HG03354 (cell line): ENCODE measurements around the gene ITSN2.
"Not testable (repeated sequence)": the region's sequence is repeated elsewhere in the genome, so short reads cannot be mapped to it uniquely, and the experiment has no call there.

ENCODE experiments used
- ATAC-seq: cut with Tn5 transposase; IDR thresholded peaks from one replicate; pipeline ENCODE4 v1.9.1; 2021; ENCODE audit warnings: mild to moderate bottlenecking; ENCODE audit not compliant: unreplicated experiment, poor library complexity, severe bottlenecking

The ITSN2 gene

DNA sequence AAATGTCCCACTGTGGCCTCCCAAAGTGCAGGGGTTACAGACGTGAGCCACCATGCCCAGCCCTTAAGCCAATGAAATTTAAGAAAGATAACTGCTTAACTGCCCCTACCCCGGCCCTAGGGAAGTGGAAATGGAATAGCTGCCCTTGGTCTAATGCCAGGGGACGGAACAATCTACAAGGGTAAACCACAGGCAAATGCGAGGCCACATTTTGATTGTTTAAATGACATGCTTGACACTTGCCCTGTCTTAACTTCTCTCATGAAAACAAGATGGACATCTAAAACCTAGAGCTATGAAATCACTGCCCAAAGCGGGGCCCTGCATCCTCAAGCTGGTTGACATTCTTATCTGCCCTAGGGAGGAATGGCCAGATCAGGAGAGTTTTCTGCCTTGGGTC lies 5.5 kb upstream of the ITSN2 start:
- ATAC-seq = no peak

DNA sequence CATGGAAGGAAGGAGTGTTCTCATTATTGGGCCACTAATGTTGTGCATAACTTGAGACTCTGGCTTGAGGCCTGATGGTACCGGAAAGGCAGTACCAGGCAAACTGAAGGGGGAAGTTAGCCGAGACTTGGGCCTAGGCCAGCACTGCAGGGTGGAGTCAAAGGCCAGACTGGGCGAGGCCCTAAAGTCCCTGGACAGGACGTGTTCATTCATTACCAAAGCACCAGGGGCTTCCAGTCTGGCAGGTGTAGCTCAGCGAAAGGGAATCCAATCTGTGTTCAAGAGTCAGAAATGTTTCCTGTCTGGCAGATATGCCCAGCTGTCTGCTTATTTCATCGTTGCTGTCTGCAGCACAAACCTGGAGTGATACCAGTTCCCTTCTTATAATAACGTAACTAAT lies 4.7 kb upstream of the ITSN2 start:
- no peak for ATAC-seq

DNA sequence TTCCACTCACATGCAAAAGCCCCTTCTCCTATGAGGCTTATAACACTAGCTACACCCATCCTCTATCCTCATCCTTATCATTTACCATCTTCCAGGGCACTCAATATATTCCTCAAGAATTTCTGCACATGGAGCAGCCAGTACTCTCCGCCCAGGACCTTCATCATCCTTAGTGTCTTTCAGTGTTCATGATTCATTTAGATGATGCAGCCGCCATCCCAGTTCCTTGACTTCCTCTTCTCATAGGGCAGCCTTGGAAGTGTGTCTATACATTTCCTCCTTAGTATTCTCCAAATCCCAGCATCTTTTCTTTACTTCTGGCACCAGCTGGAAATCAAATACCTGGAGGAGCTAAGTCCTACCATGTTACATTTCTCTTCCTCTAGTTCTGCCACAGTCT lies 3.0 kb upstream of the ITSN2 start:
- no peak for ATAC-seq

DNA sequence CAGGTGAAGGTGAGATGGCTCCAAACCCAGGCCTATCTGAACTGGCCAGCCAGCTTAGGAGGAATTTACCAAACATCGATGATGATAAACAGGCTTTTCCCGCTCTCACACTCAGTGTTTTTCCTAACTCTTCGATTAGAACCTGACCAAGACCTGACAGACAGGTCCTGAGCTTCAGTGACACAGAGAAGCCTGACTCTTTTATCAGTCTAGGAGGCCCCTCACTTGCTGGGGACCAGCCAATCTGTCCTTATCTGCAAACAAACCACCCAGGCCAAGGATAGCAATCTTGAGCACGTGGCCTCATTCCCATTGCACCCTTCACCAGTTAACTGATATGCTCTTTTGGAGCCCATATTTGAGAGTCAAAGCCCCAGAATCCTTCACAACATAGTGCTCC lies 1.9 kb upstream of the ITSN2 start:
- ATAC-seq = no peak

DNA sequence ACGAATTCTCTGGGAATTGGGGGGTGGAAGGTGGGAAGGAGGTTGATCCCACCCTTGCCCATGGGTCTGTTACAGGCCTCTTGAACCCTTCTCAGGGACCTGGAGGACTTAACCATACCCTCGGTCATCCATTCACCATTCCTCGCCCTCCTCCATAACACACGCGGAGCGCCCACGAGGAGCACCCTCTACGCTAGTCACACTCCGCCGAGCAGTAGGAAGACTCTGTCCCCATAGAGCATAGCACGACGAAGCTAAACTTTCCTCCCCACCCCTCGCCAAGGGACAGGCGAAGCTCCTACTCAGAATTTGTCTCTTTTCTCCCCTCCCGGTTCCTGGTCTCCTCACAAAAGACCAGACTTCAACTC lies 611 bp upstream of the ITSN2 start:
- ATAC-seq = no peak

DNA sequence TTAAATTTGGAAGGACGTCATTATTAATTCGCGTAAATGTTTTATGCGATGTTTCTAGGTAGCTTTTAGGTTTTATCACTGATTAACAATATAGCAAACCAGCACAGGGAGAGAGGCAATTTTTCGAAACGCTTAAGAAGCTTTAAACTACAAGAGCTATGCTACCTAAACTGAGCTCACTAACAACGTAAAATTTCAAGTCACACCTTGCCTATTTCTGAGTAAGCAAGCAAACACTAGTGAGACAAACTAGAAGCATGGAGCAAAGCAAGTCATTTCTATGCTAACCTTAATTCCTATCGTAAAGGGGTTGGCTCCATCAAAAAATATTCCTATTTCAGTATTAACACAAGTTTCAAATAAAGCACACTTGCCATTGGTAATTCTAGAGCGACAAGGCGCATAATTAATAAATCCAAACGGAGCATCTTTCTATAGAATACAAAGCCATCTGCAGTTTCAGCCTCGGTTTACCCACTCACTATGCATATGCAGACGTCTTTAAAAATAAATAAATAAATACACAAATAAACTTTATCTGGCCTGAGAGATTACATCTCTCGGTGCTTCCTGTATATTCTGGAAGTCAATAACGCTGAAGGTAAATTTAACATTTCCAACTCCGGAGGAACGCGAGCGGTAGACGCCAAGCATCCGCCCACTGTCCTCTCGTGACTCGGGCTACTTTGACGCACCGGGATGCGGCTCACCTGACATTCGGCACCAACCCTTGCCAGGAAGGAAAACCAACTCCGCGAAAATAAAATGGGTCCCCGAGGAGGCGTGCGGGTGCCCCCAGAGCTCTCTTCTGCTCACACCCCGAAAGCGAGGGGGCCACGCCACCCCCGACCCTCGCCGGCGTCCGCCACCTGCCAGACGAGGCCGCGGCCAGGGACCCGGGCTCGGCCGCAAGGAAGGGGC lies 947 bp downstream of the ITSN2 start:
- ATAC-seq = peak; percentile 11

DNA sequence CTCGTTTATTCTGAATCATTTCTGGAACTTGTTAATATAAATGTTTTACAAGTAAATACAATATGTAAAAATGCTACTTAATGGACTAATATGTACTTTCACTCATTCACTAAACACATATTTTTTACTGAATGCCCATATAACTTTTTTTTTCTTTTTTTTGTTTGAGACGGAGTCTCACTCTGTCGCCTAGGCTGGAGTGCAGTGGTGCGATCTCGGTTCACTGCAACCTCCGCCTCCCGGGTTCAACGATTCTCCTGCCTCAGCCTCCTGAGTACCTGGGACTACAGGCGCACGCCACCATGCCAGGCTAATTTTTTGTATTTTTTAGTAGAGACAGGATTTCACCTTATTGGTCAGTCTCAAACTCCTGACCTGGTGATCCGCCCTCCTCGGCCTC lies 2.6 kb downstream of the ITSN2 start:
- not testable (repeated sequence) for ATAC-seq

DNA sequence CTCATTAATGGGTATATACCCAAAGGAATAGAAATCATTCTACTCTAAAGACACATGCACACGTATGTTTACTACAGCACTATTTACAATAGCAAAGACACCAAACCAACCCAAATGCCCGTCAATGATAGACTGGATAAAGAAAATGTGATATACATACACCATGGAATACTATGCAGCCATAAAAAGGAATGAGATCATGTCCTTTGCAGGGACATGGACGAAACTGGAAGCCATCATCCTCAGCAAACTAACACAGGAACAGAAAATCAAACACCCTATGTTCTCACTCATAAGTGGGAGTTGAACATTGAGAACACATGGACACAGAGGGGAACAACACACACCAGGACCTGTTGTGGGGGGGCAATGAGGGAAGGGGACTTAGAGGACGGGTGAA lies 3.2 kb downstream of the ITSN2 start:
- not testable (repeated sequence) for ATAC-seq

DNA sequence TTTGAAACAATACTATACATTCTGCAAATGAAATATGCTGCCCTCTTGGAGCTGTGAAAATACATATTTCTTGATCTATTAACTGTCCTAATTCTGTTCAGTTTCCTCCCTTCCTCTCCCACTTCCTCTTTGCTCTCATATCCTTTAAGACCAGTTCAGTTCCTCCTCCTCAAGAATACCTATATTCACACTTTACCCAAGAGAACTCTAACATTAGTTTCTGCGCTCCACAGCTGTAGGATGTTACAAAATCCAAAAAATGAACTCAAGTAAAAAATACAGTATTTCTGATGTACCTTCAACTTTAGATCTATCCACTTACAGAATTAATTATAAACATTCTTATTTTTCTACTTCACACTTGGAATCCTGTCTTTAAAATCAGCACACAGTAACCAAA lies 5.4 kb downstream of the ITSN2 start:
- no peak for ATAC-seq

DNA sequence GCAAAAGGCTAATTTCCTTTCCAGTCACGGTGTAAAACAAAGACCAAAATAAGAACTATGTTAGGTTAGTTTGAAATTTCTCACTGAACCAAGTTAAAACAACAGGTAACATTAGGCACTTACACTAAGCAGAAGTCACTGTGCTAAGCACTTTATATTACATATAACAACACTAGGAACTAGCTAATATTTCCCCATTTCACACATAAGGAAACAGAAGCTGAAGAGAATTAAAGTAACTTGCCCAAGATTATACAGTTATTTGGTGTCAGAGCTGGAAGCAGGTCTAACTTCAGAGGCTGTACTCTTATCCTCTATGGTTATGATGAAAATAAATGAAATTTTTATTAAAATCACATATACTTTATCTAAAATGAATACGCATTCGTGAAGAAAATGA lies 5.9 kb downstream of the ITSN2 start:
- ATAC-seq = no peak

DNA sequence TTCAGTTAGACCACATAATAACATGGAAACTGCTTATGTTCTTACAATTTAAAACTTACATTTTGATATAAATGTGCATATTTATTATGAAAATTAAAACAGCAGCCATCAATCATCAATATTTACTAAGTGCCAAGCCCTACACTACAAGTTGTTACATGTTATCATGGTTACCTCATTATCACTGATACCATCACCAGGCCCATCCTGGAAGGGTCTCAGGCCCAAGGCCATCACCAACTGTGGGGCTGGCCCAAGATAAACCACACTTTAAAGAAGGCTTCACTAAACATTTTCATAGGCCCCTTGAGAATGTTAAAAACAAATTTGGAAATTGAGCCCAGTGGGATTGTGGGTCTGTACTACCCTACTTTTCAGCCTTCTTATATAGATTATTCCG lies 6.4 kb downstream of the ITSN2 start:
- no peak for ATAC-seq

DNA sequence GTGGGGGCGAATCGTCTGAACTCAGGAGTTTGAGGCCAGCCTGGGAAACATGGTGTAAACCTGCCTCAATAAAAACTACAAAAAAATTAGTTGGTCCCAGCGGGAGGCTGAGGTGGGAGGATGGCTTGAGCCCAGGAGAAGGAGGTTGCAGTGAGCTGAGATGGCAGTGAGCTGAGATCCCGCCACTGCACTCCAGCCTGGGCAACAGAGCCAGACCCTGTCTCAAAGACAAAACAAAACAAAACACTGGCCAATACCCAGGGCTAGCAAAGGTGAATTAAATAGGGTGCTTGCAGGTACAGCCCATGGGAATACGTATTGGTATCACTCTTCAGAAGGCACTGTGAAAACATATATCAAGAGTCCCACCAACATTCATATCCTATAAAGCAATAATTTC lies 7.0 kb downstream of the ITSN2 start:
- ATAC-seq = no peak

DNA sequence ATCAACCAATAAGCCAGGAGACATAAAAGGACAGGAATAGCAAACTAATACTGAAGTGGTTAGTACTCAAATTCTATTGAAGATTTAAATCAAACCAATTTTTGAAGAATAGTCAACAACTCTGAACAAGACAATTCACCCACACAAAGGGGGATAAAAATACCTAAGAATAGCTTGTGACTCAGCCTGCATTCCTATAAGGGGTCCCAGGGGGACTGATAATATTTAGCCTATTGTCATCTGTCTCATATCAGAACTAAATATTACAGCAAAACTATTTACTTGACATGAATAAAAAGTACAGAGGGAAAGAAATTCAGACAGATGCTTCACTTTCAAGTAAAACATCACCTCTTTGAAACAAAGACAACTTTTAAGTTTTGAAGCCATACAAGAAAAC lies 7.7 kb downstream of the ITSN2 start:
- ATAC-seq = no peak

DNA sequence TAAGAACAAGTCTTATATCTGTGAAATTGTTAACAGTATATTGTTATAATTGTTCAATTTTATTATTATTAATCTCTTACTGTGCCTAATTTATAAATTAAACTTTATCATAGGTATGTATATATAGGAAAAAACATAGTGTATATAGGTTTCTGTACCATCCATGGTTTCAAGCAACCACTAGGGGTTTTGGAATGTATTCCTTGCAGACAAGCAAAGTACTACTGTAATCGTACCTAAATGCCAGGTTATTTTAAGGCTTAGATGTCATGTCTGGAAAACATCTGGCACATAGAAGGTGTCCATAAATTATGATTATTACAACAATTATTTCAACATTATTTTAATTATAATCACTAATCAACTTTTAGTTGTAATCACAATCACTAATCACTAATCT lies 8.4 kb downstream of the ITSN2 start:
- ATAC-seq = no peak

DNA sequence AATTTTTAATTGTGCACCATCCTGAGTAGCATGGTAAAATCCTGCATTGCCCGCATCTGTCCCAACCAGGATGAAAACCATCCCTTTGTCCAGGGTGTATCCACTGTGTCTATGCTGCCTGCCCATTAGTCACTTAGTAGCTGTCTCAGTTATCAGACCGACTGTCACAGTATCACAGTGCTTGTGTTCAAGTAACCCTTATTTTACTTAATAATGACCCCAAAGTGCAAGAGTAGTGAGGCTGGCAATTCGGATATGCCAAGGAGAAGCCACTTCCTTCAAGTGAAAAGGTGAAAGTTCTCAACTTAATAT lies 8.8 kb downstream of the ITSN2 start:
- no peak for ATAC-seq

DNA sequence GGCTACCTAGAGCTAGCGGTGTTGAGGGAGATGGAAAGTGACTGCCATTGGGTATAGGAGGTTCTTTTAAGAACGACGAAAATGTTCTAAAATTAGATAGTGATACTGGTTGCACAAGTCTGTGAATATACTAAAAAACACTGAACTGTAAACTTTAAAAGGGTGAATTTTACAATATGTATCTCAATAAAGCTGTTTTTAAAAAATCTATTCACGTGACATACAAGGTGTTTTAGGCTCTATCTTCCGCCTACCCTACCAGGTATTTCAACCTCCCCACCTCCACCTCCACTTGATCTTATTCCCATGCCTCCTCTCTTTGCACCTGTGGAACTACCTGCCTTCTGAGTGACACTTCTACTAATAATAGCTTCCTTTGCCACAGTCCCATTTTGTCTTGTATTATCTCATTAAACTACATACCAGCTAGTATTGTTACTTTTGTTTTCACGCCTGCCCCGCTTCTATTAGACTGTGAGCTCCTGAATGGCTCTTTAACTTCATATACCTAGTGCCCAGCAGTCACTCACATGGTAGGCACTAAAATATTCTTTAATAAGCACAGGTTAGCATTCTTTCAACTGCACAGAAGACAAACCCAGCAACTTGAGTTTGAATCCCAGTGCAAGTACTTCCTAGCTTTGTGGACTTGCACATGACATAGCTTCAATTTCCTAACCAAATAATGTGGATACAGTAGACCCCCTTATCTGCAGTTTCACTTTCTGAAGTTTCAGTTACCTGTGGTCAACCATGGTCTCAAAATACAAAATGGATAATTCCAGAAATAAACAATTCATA lies 9.3 kb downstream of the ITSN2 start:
- ATAC-seq = no peak

DNA sequence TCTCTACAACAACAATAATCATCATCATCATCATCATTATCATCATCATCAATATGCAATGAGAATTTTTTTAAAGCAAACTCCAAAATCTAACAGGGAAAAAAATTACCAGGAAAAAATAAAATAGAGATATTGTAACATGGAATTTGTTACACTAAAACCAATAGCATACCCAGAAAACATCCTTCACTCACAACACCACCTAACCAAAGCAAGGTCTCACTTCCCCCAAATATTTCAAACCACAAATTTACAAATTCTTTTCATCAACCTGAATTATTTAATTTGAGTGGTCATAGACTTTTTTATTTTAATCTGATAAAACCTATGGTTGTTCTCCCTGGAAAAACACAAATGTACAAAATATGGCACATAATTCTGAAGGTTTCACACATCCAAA lies 11.2 kb downstream of the ITSN2 start:
- no peak for ATAC-seq

DNA sequence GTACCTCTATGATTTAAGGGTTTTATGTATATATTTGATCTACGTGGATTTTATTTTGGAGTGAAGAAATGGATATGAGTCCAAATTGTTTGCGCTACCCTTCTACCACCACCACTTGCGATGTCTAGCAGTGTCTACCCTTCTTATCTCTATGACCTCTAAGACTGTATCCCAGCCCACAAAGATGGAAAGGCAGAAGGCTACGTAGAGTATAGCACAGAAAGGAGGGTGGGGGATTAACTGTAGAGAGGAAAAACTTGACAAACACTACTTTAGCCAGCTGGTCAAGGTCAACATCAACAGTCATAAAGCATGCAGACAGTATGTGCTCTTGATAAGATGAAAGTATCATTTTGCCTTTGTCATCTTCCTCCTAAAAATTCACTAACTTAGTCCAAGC lies 14.4 kb downstream of the ITSN2 start:
- ATAC-seq = no peak

DNA sequence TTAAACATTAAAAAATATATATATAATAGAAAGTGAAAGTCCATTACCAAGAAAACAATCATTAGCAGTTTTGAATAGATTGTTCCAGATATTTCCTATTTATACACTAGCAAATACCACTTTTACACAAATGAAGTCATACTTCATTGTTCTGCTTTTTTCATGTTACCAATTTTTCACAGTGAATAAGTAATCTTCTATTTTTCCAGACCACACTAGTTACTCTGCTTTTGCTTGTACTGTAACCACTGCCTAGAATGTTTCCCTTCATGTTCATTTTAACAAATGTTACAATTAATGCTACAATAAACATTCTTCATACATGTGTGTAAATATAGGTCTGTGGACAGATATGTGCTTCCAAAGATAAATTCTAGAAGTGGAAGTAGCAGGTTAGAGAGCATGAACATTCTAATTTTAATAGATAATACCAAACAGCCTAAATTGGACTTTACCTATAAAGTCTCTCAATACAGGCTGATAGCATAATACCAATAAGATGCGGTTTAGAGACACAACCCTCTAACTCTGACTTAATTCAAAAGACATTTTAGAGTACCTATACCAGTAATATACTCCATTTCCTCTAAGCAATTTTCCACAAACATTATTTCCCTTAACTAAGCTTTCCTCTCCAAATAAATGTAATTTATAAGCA lies 17.0 kb downstream of the ITSN2 start:
- ATAC-seq = peak; percentile 66

DNA sequence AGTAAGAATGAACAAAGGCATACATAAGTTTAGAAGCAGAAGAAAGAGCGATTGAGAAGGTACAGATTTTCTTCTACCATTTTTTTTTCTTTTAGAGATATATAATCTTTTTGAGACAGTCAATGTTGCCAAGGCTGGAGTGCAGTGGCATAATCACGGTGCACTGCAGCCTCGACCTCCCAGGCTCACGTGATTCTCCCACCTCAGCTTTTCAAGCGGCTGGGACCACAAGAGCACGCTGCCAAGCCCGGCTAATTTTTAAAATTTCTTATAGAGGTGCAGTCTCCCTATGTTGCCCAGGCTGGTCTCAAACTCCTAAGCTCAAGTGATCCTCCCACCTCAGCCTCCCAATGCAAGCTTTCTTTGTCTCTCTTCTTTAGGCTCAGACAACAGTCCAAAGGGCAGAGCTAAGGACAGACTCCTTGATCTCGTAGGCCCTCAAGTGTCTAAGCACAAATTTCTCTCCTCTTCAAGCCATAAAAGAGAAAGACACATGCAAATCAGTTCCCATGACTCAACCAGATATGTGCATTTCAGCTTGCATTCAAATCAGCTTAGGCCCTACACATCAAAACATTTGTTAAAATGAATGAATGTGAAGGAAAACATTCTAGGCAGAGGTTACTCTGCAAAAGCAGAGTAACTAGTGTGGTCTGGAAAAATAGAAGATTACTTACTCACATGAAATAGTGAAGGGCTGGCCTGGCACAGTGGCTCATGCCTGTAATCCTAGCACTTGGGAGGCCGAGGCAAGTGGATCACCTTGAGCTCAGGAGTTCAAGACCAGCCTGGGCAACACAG lies 18.0 kb downstream of the ITSN2 start:
- peak; percentile 58 for ATAC-seq
